K562 (cell line): ENCODE results near the gene NAV2. TPM values are rescaled to one million over a fixed set of nuclear protein-coding genes. Genes with fewer than 3 reads are reported as not detected.

Experiments
- ATAC-seq: fragments of 200-7000 bp; cut with Tn5 transposase; 3 replicates; pipeline ENCODE4 v1.9.1; 2020; ENCODE audit warnings: moderate library complexity
- BruUV-seq: library from RNA; stranded (reverse); fragments of 400-500 nt; replicated peaks from 2 replicates; lab custom pipeline; 2021; lab: Mats Ljungman, UMichigan
- CTCF ChIA-PET: fragments of 300-600 bp; formaldehyde crosslinking; extraction: SDS; loops from one replicate; lab custom pipeline; 2021; ENCODE audit warnings: low intra/inter-chr PET ratio; lab: Yijun Ruan, JAX
- POLR2A ChIA-PET: fragments of 300-600, 350-650 bp; sonication (Branson Sonifier 250); formaldehyde crosslinking; extraction: SDS; loops from one replicate; lab custom pipeline; 2021; ENCODE audit warnings: antibody characterized with exemption, inconsistent platforms; lab: Yijun Ruan, JAX
- DNase-seq, 4 experiments: peaks; one replicate each; pipeline versions ENCODE4 v3.0.0 to v3.0.0-alpha.2; 2011 to 2018; ENCODE audit warnings: low spot score in 3 of 4, mixed read lengths in 3 of 4; ENCODE audit errors: extremely low read depth in 1 of 4
- FAIRE-seq: peaks from 2 replicates; lab custom pipeline; 2011; peaks lifted over from hg19 to GRCh38; lab: Jason Lieb, UNC
- H2AFZ ChIP-seq: 2 replicates; pipeline ENCODE4 v1.6.0; 2011; ENCODE audit warnings: low read depth, low read length, control low read depth, inconsistent platforms
- H3K27ac ChIP-seq: fragments of 200-600 bp; 3 replicates; pipeline ENCODE4 v1.8.0; 2011; ENCODE audit warnings: low read depth, mild to moderate bottlenecking, control low read depth, inconsistent platforms, low read length, moderate library complexity, mixed read lengths; ENCODE audit errors: extremely low read depth
- H3K27me3 ChIP-seq, 2 experiments: fragments of 300-600 bp in 1 of 2; 2 replicates in 1 of 2; 3 replicates in 1 of 2; pipeline versions ENCODE4 v1.6.0 to v1.8.0; 2011; ENCODE audit warnings: inconsistent platforms in 2 of 2, low read length in 2 of 2, mild to moderate bottlenecking in 1 of 2, mixed read lengths in 1 of 2, moderate library complexity in 1 of 2; ENCODE audit not compliant: control insufficient read depth in 2 of 2, insufficient read depth in 2 of 2
- H3K36me3 ChIP-seq: fragments of 300-600 bp; 3 replicates; pipeline ENCODE4 v1.8.0; 2011; ENCODE audit warnings: mild to moderate bottlenecking, low read length, inconsistent platforms; ENCODE audit not compliant: control insufficient read depth, insufficient read depth
- H3K4me1 ChIP-seq, 2 experiments: fragments of 200-600 bp in 1 of 2; replicated peaks in 1 of 2; 2 replicates in 1 of 2; 3 replicates in 1 of 2; pipeline versions ENCODE4 v1.5.1 to v1.8.0; 2011; ENCODE audit warnings: inconsistent platforms in 2 of 2, low read length in 2 of 2, mild to moderate bottlenecking in 1 of 2, mixed read lengths in 1 of 2, moderate library complexity in 1 of 2; ENCODE audit not compliant: control insufficient read depth in 2 of 2, insufficient read depth in 2 of 2
- H3K4me2 ChIP-seq: 2 replicates; pipeline ENCODE4 v1.6.1; 2011; ENCODE audit warnings: low read length, control low read depth, inconsistent platforms, mixed read lengths; ENCODE audit not compliant: insufficient read depth
- H3K4me3 ChIP-seq: fragments of 200-600 bp; sonication (generic), shearing (Covaris generic); 2 replicates; pipeline ENCODE4 v1.5.1; 2016; ENCODE audit warnings: control low read depth, inconsistent platforms
- H3K79me2 ChIP-seq: fragments of 200-600 bp; 3 replicates; pipeline ENCODE4 v1.8.0; 2011; ENCODE audit warnings: low read length, inconsistent platforms; ENCODE audit not compliant: control insufficient read depth, insufficient read depth
- H3K9ac ChIP-seq, 2 experiments: 2 replicates each; pipeline versions ENCODE4 v1.6.0 to v1.6.1; 2011; ENCODE audit warnings: low read depth in 2 of 2, low read length in 2 of 2, control low read depth in 1 of 2, inconsistent platforms in 1 of 2, mild to moderate bottlenecking in 1 of 2, mixed read lengths in 1 of 2; ENCODE audit not compliant: insufficient read depth in 1 of 2
- H3K9me1 ChIP-seq: one replicate; pipeline ENCODE4 v1.6.0; 2011; ENCODE audit warnings: inconsistent platforms, mild to moderate bottlenecking, low read length, moderate library complexity; ENCODE audit not compliant: control insufficient read depth, insufficient read depth
- H3K9me3 ChIP-seq: replicated peaks from 2 replicates; pipeline ENCODE4 v1.5.1; 2011; ENCODE audit warnings: low read depth, low read length, inconsistent platforms; ENCODE audit not compliant: control insufficient read depth, insufficient read depth
- H4K20me1 ChIP-seq: replicated peaks from 2 replicates; pipeline ENCODE4 v1.6.1; 2011; ENCODE audit warnings: low read length, inconsistent platforms, mixed read lengths; ENCODE audit not compliant: control insufficient read depth, insufficient read depth
- FOXA1 ChIP-seq: fragments of 450-650 bp; IDR thresholded peaks from 2 replicates; pipeline ENCODE4 v1.6.1; 2016; ENCODE audit warnings: mild to moderate bottlenecking, borderline replicate concordance
- NFE2L1 ChIP-seq: fragments of 450-650 bp; IDR thresholded peaks from 2 replicates; pipeline ENCODE4 v1.6.1; 2016; ENCODE audit warnings: missing genetic modification characterization, low read depth, mild to moderate bottlenecking, missing compliant biosample characterization, moderate library complexity, borderline replicate concordance
- PHF8 ChIP-seq: fragments of 200-600 bp; sonication (generic); IDR thresholded peaks from 2 replicates; pipeline ENCODE4 v1.6.1; 2012; ENCODE audit warnings: mixed run types, mild to moderate bottlenecking, inconsistent platforms, low read length, moderate library complexity, borderline replicate concordance
- SMAD3 ChIP-seq: fragments of 450-650 bp; formaldehyde crosslinking; conservative IDR thresholded peaks from 2 replicates; pipeline ENCODE4 v1.4.0; 2020; ENCODE audit warnings: mild to moderate bottlenecking
- TCF3 ChIP-seq: sonication (generic); formaldehyde crosslinking; IDR thresholded peaks from 2 replicates; pipeline ENCODE4 v1.4.0; 2020; ENCODE audit warnings: mild to moderate bottlenecking, missing genetic modification reagents
- THAP7 ChIP-seq: fragments of 250-450 bp; sonication (Bioruptor Pico); IDR thresholded peaks from 2 replicates; pipeline ENCODE4 v1.5.0; 2021
- ZNF445 ChIP-seq: fragments of 250-450 bp; sonication (Bioruptor Pico); IDR thresholded peaks from 2 replicates; pipeline ENCODE4 v1.4.0; 2020; ENCODE audit warnings: low read depth, mild to moderate bottlenecking, moderate library complexity
- WGBS: fragments of 100-300 bp; shearing (Covaris generic); methylation state at CpG from one replicate; pipeline ENCODE4 v1.1.6; 2016; ENCODE audit warnings: low coverage, mixed read lengths; ENCODE audit not compliant: insufficient coverage; ENCODE audit errors: missing lambda C conversion rate; 5-methylcytosine and 5-hydroxymethylcytosine counted together
- in situ Hi-C: fragments of 300-500 bp; cut with MboI; formaldehyde crosslinking; loops from 4 replicates; pipeline ENCODE4 v1.15.0; 2018; ENCODE audit warnings: inconsistent platforms, mixed read lengths
- intact Hi-C: fragments of 100-400 bp; cut with micrococcal nuclease; formaldehyde crosslinking; loops from 2 replicates; pipeline ENCODE4 v1.14.2; 2022
- polyA plus RNA-seq, 8 experiments: library from polyadenylated mRNA; depleted of rRNA in 4 of 8; stranded (reverse) in 5 of 8; unstranded in 3 of 8; fragments of >200 nt; fragmentation: Nextera tagmentation in 2 of 8; fragmentation: Illumina TruSeq in 1 of 8; extraction: Ambion mirVana in 2 of 8; extraction: Trizol in 1 of 8; gene quantifications; 2 replicates each; pipeline versions ENCODE4 v1.2.1 to v1.2.3, GENCODE V29; 2011 to 2014; ENCODE audit warnings: inconsistent platforms in 1 of 8, missing spikeins in 1 of 8
- total RNA-seq, 7 experiments: library from RNA; depleted of rRNA in 6 of 7; stranded (reverse); fragments of >200 nt in 6 of 7; fragmentation: Illumina TruSeq in 2 of 7; extraction: Trizol in 2 of 7; gene quantifications; 2 replicates each; pipeline versions ENCODE4 v1.2.1 to v1.2.3, GENCODE V29; 2011 to 2021; ENCODE audit warnings: low replicate concordance in 1 of 7

Gene NAV2
- total and polyA plus RNA-seq, 9 of the 15 experiments (the other 6 are each of a cell fraction or from before 2014, with no cell fraction given) = 0.03 to 0.35 (median 0.05) TPM

GRCh38 chr11:20032577-20033260 is 320.1 kb downstream of the NAV2 start:
- no TSS peak for BruUV-seq
- H4K20me1 ChIP-seq = 0 out of 2 replicates have a peak, but pooled peaks cover 7% of the 10 kb centered on the region
- no peak overlapping the region for H3K4me3 ChIP-seq
- ChIA-PET POLR2A (no interaction called here), CTCF (no interaction called here)
- H2AFZ ChIP-seq = no peak overlapping the region
- no peak overlapping the region for H3K27ac ChIP-seq
- in situ Hi-C loops (no loop called here), intact Hi-C loops (loop anchor here (5.0 kb wide), 1 partner anchor 80 kb away; no protein-coding TSS in a partner anchor)
- TF ChIP-seq ZNF445 (CRISPR knock-in tag) (no peak), PHF8 (no peak), NFE2L1 (tag) (no peak), TCF3 (CRISPR knock-in tag) (peak; percentile 18; the same call in 1 of the 2 replicates), SMAD3 (no peak), FOXA1 (no peak), THAP7 (CRISPR knock-in tag) (no peak)
- H3K4me2 ChIP-seq = no peak overlapping the region
- H3K36me3 ChIP-seq = no peaks in the 10 kb centered on the region
- no peaks in the 10 kb centered on the region for H3K9me3 ChIP-seq
- H3K9me1 ChIP-seq = no peaks in the 10 kb centered on the region
- no peaks in the 10 kb centered on the region for H3K79me2 ChIP-seq
- 14% methylated on average over 7 of the region's 7 CpGs for WGBS
- ATAC-seq = no peak
- H3K9ac ChIP-seq = no peak overlapping the region
- no peaks in the 10 kb centered on the region; a peak in 1 of 5 replicates for H3K4me1 ChIP-seq
- H3K27me3 ChIP-seq = peaks cover 13 to 33% of the 10 kb centered on the region in 2 experiments
- FAIRE-seq = no peak
- DNase-seq = peak in 1 of 4 experiments; percentile 5
